Neuronal stem cell (in vitro differentiated cells): ENCODE results near the gene RABGEF1.
A peak's percentile ranks its signal among the peaks of the same experiment; 100 is the strongest.
"Not testable (repeated sequence)": the region's sequence is repeated elsewhere in the genome, so short reads cannot be mapped to it uniquely, and the experiment has no call there.

Source experiments
- DNase-seq: peaks from one replicate; pipeline ENCODE4 v3.0.0-alpha.2; 2013; ENCODE audit warnings: low spot score
- H2AFZ ChIP-seq: one replicate; pipeline ENCODE4 v1.6.1; 2013; ENCODE audit warnings: mild to moderate bottlenecking, low read length, inconsistent platforms
- H2AK5ac ChIP-seq: 2 replicates; pipeline ENCODE4 v1.6.1; 2013; ENCODE audit warnings: low read depth, mild to moderate bottlenecking, inconsistent platforms, low read length, moderate library complexity, mixed read lengths
- H2BK120ac ChIP-seq: 2 replicates; pipeline ENCODE4 v1.6.1; 2013; ENCODE audit warnings: low read depth, mild to moderate bottlenecking, inconsistent platforms, low read length, moderate library complexity, mixed read lengths
- H2BK12ac ChIP-seq: one replicate; pipeline ENCODE4 v1.6.1; 2013; ENCODE audit warnings: low read length, inconsistent platforms
- H2BK15ac ChIP-seq: 2 replicates; pipeline ENCODE4 v1.6.1; 2013; ENCODE audit warnings: mild to moderate bottlenecking, low read length, inconsistent platforms, mixed read lengths
- H2BK5ac ChIP-seq: one replicate; pipeline ENCODE4 v1.6.1; 2013; ENCODE audit warnings: inconsistent platforms, mild to moderate bottlenecking, low read length, moderate library complexity
- H3K14ac ChIP-seq: one replicate; pipeline ENCODE4 v1.6.1; 2013; ENCODE audit warnings: low read length, inconsistent platforms
- H3K18ac ChIP-seq: 2 replicates; pipeline ENCODE4 v1.6.1; 2013; ENCODE audit warnings: low read length, inconsistent platforms
- H3K23ac ChIP-seq: 2 replicates; pipeline ENCODE4 v1.6.1; 2013; ENCODE audit warnings: low read depth, mild to moderate bottlenecking, mixed read lengths, low read length, inconsistent platforms; ENCODE audit not compliant: poor library complexity
- H3K27ac ChIP-seq: replicated peaks from 3 replicates; pipeline ENCODE4 v1.5.1; 2013; ENCODE audit warnings: low read length, inconsistent platforms
- H3K27me3 ChIP-seq, 3 experiments: 2 replicates each; pipeline ENCODE4 v1.6.1; 2013; ENCODE audit warnings: low read length in 3 of 3, mild to moderate bottlenecking in 2 of 3, inconsistent platforms in 1 of 3, low read depth in 1 of 3, mixed read lengths in 1 of 3, moderate library complexity in 1 of 3; ENCODE audit not compliant: control insufficient read depth in 3 of 3, insufficient read depth in 3 of 3
- H3K36me3 ChIP-seq, 2 donors: replicated peaks in 1 of 2; 2 replicates each; pipeline ENCODE4 v1.6.1; 2013; ENCODE audit warnings: low read length in 2 of 2; ENCODE audit not compliant: control insufficient read depth in 2 of 2, insufficient read depth in 2 of 2
- H3K4ac ChIP-seq: 2 replicates; pipeline ENCODE4 v1.6.1; 2013; ENCODE audit warnings: inconsistent platforms, mild to moderate bottlenecking, low read length, moderate library complexity
- H3K4me1 ChIP-seq, 2 donors: 1 replicate in 1 of 2; 2 replicates in 1 of 2; pipeline ENCODE4 v1.6.1; 2013; ENCODE audit warnings: low read length in 2 of 2, low read depth in 1 of 2; ENCODE audit not compliant: control insufficient read depth in 2 of 2, insufficient read depth in 1 of 2
- H3K4me2 ChIP-seq: one replicate; pipeline ENCODE4 v1.6.1; 2013; ENCODE audit warnings: mild to moderate bottlenecking, low read length, inconsistent platforms; ENCODE audit not compliant: insufficient read depth, poor library complexity, severe bottlenecking
- H3K4me3 ChIP-seq, 2 donors: 2 replicates each; pipeline ENCODE4 v1.5.1; 2013; ENCODE audit warnings: low read length in 2 of 2, mild to moderate bottlenecking in 2 of 2, inconsistent platforms in 1 of 2, moderate library complexity in 1 of 2
- H3K79me1 ChIP-seq: one replicate; pipeline ENCODE4 v1.6.1; 2013; ENCODE audit warnings: low read depth, mild to moderate bottlenecking, inconsistent platforms, low read length, moderate library complexity
- H3K9ac ChIP-seq: one replicate; pipeline ENCODE4 v1.6.1; 2013; ENCODE audit warnings: mild to moderate bottlenecking, low read depth, low read length, inconsistent platforms; ENCODE audit not compliant: poor library complexity
- H3K9me3 ChIP-seq, 2 donors: replicated peaks in 1 of 2; 2 replicates each; pipeline versions ENCODE3 to v1.6.1; 2013; ENCODE audit warnings: low read length in 2 of 2, mild to moderate bottlenecking in 2 of 2, inconsistent platforms in 1 of 2, low read depth in 1 of 2, mixed read lengths in 1 of 2, moderate library complexity in 1 of 2; ENCODE audit not compliant: control insufficient read depth in 2 of 2, insufficient read depth in 1 of 2
- H4K8ac ChIP-seq: one replicate; pipeline ENCODE4 v1.6.1; 2013; ENCODE audit warnings: low read depth, mild to moderate bottlenecking, inconsistent platforms, low read length, moderate library complexity
- H4K91ac ChIP-seq: one replicate; pipeline ENCODE4 v1.6.1; 2013; ENCODE audit warnings: low read length, low read depth, mild to moderate bottlenecking, inconsistent platforms; ENCODE audit not compliant: poor library complexity
- WGBS, 2 donors: extraction: QIAGEN DNeasy Blood & Tissue Kit; methylation state at CpG; one replicate each; pipeline ENCODE4 v1.1.7; 2013; ENCODE audit warnings: missing lambda C conversion rate in 2 of 2, mixed read lengths in 1 of 2; ENCODE audit not compliant: insufficient read length in 2 of 2, insufficient replicate concordance in 1 of 2; ENCODE audit errors: extremely low coverage in 2 of 2; 5-methylcytosine and 5-hydroxymethylcytosine counted together

The RABGEF1 gene

DNA sequence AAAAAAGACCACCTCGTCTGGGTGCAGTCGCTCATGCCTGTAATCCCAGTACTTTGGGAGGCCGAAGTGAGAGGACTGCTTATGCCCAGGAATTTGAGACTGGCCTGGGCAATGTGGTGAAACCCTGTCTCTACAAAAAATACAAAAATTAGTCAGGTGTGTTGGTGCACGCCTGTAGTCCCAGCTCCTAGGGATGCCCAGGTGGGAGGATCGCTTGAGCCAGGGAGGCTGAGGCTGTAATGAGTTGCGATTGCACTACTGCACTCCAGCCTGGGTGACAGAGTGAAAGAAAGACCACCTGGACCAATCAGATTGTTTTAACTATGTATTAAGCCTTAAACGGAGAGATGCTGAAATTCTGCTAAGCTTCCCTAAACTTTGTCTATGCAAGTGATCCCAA, 103.0 kb downstream of the RABGEF1 start:
- H2AFZ ChIP-seq, H4K8ac ChIP-seq, H3K4ac ChIP-seq, H3K18ac ChIP-seq, H3K27ac ChIP-seq, H2BK5ac ChIP-seq, H3K14ac ChIP-seq, H3K36me3 ChIP-seq, H2BK120ac ChIP-seq, H2BK12ac ChIP-seq, H3K23ac ChIP-seq, DNase-seq, H3K79me1 ChIP-seq, H3K4me1 ChIP-seq, H4K91ac ChIP-seq, H3K9ac ChIP-seq, H3K9me3 ChIP-seq, H3K27me3 ChIP-seq, H2AK5ac ChIP-seq, H3K4me2 ChIP-seq, H2BK15ac ChIP-seq: not testable (repeated sequence)
- peak overlapping the region in 1 of 2 donors; percentile 98 for H3K4me3 ChIP-seq
- WGBS, 2 donors, result no CpG with 5 or more reads among the region's 7 CpGs

GRCh38 chr7:66844552-66845378, 104.2 kb downstream of the RABGEF1 start:
- peak overlapping the region; percentile 91 for H2BK120ac ChIP-seq
- peak overlapping the region; percentile 96 for H3K4me2 ChIP-seq
- WGBS, 2 donors, result no CpG with 5 or more reads among the region's 61 CpGs
- no peaks in the 10 kb centered on the region for H3K27me3 ChIP-seq
- no peak overlapping the region for H4K8ac ChIP-seq
- H2BK12ac ChIP-seq, result peak overlapping the region; percentile 98
- peak overlapping the region; percentile 30 for H4K91ac ChIP-seq
- no peaks in the 10 kb centered on the region for H3K79me1 ChIP-seq
- H3K4me3 ChIP-seq, result peak overlapping the region; percentile 91 to 98
- H3K14ac ChIP-seq, result peak overlapping the region; percentile 100
- H3K4me1 ChIP-seq, result peaks cover 2 to 7% of the 10 kb centered on the region in 2 donors
- H3K23ac ChIP-seq, result peak overlapping the region; percentile 100
- peak overlapping the region; percentile 75 for H3K27ac ChIP-seq
- H3K9ac ChIP-seq, result peak overlapping the region; percentile 100
- H3K36me3 ChIP-seq, result no peaks in the 10 kb centered on the region
- H2AFZ ChIP-seq, result peak overlapping the region; percentile 95
- no peaks in the 10 kb centered on the region for H3K9me3 ChIP-seq
- peak overlapping the region; percentile 60 for H2AK5ac ChIP-seq
- no peak overlapping the region for H2BK5ac ChIP-seq
- no peak overlapping the region for H3K4ac ChIP-seq
- peak; percentile 99 for DNase-seq
- H2BK15ac ChIP-seq, result no peak overlapping the region
- H3K18ac ChIP-seq, result peak overlapping the region; percentile 99

- no peak for DNase-seq
- Histone ChIP-seq H3K9ac (peak overlapping the region; percentile 72), H3K4ac (no peak overlapping the region), H4K91ac (no peak overlapping the region), H3K18ac (peak overlapping the region; percentile 76), H3K27me3 (no peaks in the 10 kb centered on the region), H3K36me3 (no peaks in the 10 kb centered on the region), H3K23ac (no peak overlapping the region), H2BK12ac (no peak overlapping the region), H2AFZ (peak overlapping the region; percentile 95), H3K9me3 (no peaks in the 10 kb centered on the region), H3K14ac (no peak overlapping the region), H2AK5ac (peak overlapping the region; percentile 68), H3K79me1 (no peaks in the 10 kb centered on the region), H2BK5ac (no peak overlapping the region), H4K8ac (peak overlapping the region; percentile 76), H2BK120ac (no peak overlapping the region), H3K27ac (no peak overlapping the region), H3K4me3 (peak overlapping the region; percentile 91 to 98), H2BK15ac (no peak overlapping the region), H3K4me1 (peaks cover 2 to 7% of the 10 kb centered on the region in 2 donors), H3K4me2 (peak overlapping the region; percentile 71)
- no CpG with 5 or more reads among the region's 19 CpGs for WGBS, 2 donors
Measured at GRCh38 chr7:66845379-66846095, 105.0 kb downstream of the RABGEF1 start.

DNA sequence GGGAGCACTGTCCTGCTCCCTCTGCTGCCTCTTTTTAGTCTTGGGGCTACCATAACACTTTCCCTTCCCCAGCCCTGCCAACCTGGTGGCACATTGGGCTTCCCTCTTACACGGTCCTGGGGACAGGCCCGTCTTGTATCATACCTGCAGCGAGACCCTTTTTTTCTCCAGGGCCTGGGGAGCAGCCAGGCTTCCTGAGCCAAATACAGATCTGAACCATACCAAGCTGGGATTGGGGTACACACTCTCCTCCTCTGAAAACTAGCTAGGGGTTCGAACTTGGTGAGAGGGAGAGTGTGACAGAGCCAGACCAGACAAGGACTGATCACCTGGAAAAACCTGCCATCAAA, 105.5 kb downstream of the RABGEF1 start:
- H3K9ac ChIP-seq, H3K4me1 ChIP-seq: not testable (repeated sequence)
- no CpG with 5 or more reads among the region's 4 CpGs for WGBS, 2 donors

More for the DNA sequence above, 105.5 kb downstream of the RABGEF1 start:
- H3K4me2 ChIP-seq, DNase-seq, H3K9me3 ChIP-seq, H3K18ac ChIP-seq, H3K14ac ChIP-seq, H3K36me3 ChIP-seq, H3K79me1 ChIP-seq, H2BK15ac ChIP-seq, H3K4ac ChIP-seq, H4K91ac ChIP-seq, H3K23ac ChIP-seq, H2BK12ac ChIP-seq, H2BK120ac ChIP-seq, H2AFZ ChIP-seq, H2BK5ac ChIP-seq, H3K27me3 ChIP-seq, H3K27ac ChIP-seq: not testable (repeated sequence)
- Histone ChIP-seq H4K8ac (peak overlapping the region; percentile 76), H2AK5ac (peak overlapping the region; percentile 68), H3K4me3 (peak overlapping the region in 1 of 2 donors; percentile 98)
